Measurements from ENCODE around the gene ENO2. TPM values are rescaled to one million over a fixed set of nuclear protein-coding genes. Genes with fewer than 3 reads are reported as not detected.

The ENO2 gene
- polyA plus RNA-seq, 1 of the 3 experiments (the other 2 are of a cell fraction): 50.6 TPM

GRCh38 chr12:6963016-6963731 is 48.8 kb downstream of the ENO2 start:
- no peaks in the 10 kb centered on the region for H3K27me3 ChIP-seq (ENCODE audit: insufficient read depth)
- ChIA-PET CTCF (interaction anchor here (0.8 to 8.0 kb wide), 11 partner anchors 9 to 492 kb away, joined by 3 to 114 read pairs (median 6); partner anchors contain the start of genes C12orf57, C1RL and RNU7-1), POLR2A (interaction anchor here (6.8 kb wide), 1 partner anchor 18 kb away, joined by 62 read pairs; the partner anchor contains the start of genes C12orf57 and RNU7-1)
- peaks cover 0 to 9% of the 10 kb centered on the region in 2 experiments; a peak in 2 of 4 replicates for H3K4me1 ChIP-seq (ENCODE audit: control insufficient read depth in 1 of 2, insufficient read depth in 2 of 2, low read depth in 1 of 2, low read length in 1 of 2)
- H3F3A ChIP-seq (replicated peaks; ENCODE audit: insufficient read depth): peaks cover 29% of the 10 kb centered on the region
- peaks cover 5% of the 10 kb centered on the region; the same call in 1 of the 2 replicates for H3K79me2 ChIP-seq (ENCODE audit: insufficient read depth)
- H4K20me1 ChIP-seq (ENCODE audit: insufficient read depth): no peaks in the 10 kb centered on the region
- H3K9me3 ChIP-seq: no peaks in the 10 kb centered on the region
- DNase-seq: peak; percentile 38
- no peak overlapping the region for H3K27ac ChIP-seq (ENCODE audit: low read depth in 2 of 2, low read length in 1 of 2)
- H3K4me2 ChIP-seq: no peak overlapping the region
- H3K4me3 ChIP-seq (ENCODE audit: low read depth in 2 of 2, low read length in 1 of 2): no peak overlapping the region
- TF ChIP-seq EP300 (IDR thresholded peaks at IDR 0.05; ENCODE audit: borderline replicate concordance in 1 of 2, low read depth in 1 of 2, low read length in 1 of 2) (no peak), RXRA (IDR thresholded peaks at IDR 0.05; ENCODE audit: borderline replicate concordance, low read depth) (no peak), ZBTB33 (IDR thresholded peaks at IDR 0.05; ENCODE audit: borderline replicate concordance, low read depth) (no peak), PBX3 (IDR thresholded peaks at IDR 0.05) (no peak), NRF1 (IDR thresholded peaks at IDR 0.05; ENCODE audit: low read depth, low read length) (no peak), SMC3 (IDR thresholded peaks at IDR 0.05; ENCODE audit: low read depth, low read length) (no peak), CTCF (IDR thresholded peaks at IDR 0.05) (no peak), REST (IDR thresholded peaks at IDR 0.05; ENCODE audit: low read depth, low read length) (no peak), RAD21 (IDR thresholded peaks at IDR 0.05; ENCODE audit: low read length) (no peak), FOSL2 (IDR thresholded peaks at IDR 0.05; ENCODE audit: borderline replicate concordance, low read depth) (no peak), POLR2AphosphoS5 (IDR thresholded peaks at IDR 0.05; ENCODE audit: low read depth, low read length) (no peak), TCF12 (IDR thresholded peaks at IDR 0.05) (no peak), IRF3 (IDR thresholded peaks at IDR 0.05; ENCODE audit: low read depth, low read length) (no peak), TEAD4 (IDR thresholded peaks at IDR 0.05; ENCODE audit: borderline replicate concordance, insufficient read depth) (no peak), FOXJ3 (CRISPR knock-in tag; IDR thresholded peaks at IDR 0.05) (no peak), SIN3A (IDR thresholded peaks at IDR 0.05; ENCODE audit: borderline replicate concordance, low read depth, low read length) (no peak), GABPA (IDR thresholded peaks at IDR 0.05; ENCODE audit: low read depth) (no peak), EZH2phosphoT487 (IDR thresholded peaks at IDR 0.05; ENCODE audit: borderline replicate concordance, low read depth) (no peak), ELF1 (IDR thresholded peaks at IDR 0.05) (no peak)
- H3K9ac ChIP-seq: no peak overlapping the region
- WGBS (ENCODE audit: low lambda C conversion rate): 97% methylated on average over 26 of the region's 32 CpGs
- peaks cover 16 to 37% of the 10 kb centered on the region in 2 experiments for H3K36me3 ChIP-seq (replicated peaks in 1 of 2; ENCODE audit: control insufficient read depth in 1 of 2, insufficient read depth in 2 of 2, low read length in 1 of 2)
- no peak overlapping the region for H2AFZ ChIP-seq (ENCODE audit: low read depth)
- H3K9me2 ChIP-seq: no peaks in the 10 kb centered on the region

All from SK-N-SH (cell line).